ENCODE data around the gene SH2D1A. TPM values are rescaled to one million over a fixed set of nuclear protein-coding genes. Genes with fewer than 3 reads are reported as not detected.

The SH2D1A gene
- total and polyA plus RNA-seq, 4 donors: 0.27 to 2.1 (median 0.65) TPM

DNA sequence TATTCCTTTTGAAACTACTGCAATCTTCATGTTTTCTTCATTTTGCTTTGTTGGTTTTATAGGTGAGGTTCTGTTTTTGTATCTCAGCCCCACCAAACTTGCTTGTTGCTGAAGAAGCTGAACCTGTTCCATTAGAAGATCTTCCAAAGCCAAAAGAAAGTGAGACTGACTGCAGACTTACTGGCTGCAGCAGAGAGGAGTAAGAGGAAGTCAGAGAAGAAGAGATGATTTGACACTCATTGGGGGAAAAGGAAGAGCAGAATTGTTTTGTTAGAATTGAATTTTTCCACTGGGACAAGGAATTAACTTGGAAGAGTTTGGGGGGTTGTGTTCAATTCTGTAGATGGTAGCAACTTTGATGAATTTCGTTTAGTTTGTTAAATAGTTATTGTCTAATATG lies 10.8 kb upstream of the SH2D1A start:
- WGBS: 52% methylated on average over 1 of the region's 1 CpG
- Histone ChIP-seq H3K9ac (ENCODE audit: low read depth in 1 of 2, low read length in 2 of 2) (no peak overlapping the region), H3K9me3 (ENCODE audit: control insufficient read depth in 4 of 4, low read length in 3 of 4) (no peaks in the 10 kb centered on the region), H3K4me1 (ENCODE audit: control insufficient read depth in 4 of 4, insufficient read depth in 4 of 4, low read length in 3 of 4) (no peaks in the 10 kb centered on the region), H3K4me3 (ENCODE audit: low read depth in 1 of 3, low read length in 3 of 3) (no peak overlapping the region), H3K27me3 (ENCODE audit: control insufficient read depth in 4 of 4, insufficient read depth in 4 of 4, low read length in 3 of 4) (no peaks in the 10 kb centered on the region), H3K27ac (ENCODE audit: low read depth in 1 of 2, low read length in 2 of 2) (no peak overlapping the region), H3K36me3 (ENCODE audit: control insufficient read depth in 4 of 4, insufficient read depth in 3 of 4, low read depth in 1 of 4, low read length in 3 of 4) (no peaks in the 10 kb centered on the region)
- DNase-seq (ENCODE audit: low spot score): no peak
- TF ChIP-seq FOXA1 (IDR thresholded peaks at IDR 0.05) (no peak), FOXA2 (IDR thresholded peaks at IDR 0.05) (no peak), HNF4A (conservative IDR thresholded peaks at IDR 0.05) (no peak), EGR1 (IDR thresholded peaks at IDR 0.05; ENCODE audit: low read depth in 2 of 2) (no peak), ATF3 (IDR thresholded peaks at IDR 0.05) (no peak), JUND (IDR thresholded peaks at IDR 0.05) (no peak), NR2F2 (IDR thresholded peaks at IDR 0.05) (no peak), GABPA (IDR thresholded peaks at IDR 0.05 in 1 of 2, conservative IDR thresholded peaks at IDR 0.05 in 1 of 2) (no peak), RXRA (IDR thresholded peaks at IDR 0.05) (no peak)
- TF ChIP-seq, protein P1, sequence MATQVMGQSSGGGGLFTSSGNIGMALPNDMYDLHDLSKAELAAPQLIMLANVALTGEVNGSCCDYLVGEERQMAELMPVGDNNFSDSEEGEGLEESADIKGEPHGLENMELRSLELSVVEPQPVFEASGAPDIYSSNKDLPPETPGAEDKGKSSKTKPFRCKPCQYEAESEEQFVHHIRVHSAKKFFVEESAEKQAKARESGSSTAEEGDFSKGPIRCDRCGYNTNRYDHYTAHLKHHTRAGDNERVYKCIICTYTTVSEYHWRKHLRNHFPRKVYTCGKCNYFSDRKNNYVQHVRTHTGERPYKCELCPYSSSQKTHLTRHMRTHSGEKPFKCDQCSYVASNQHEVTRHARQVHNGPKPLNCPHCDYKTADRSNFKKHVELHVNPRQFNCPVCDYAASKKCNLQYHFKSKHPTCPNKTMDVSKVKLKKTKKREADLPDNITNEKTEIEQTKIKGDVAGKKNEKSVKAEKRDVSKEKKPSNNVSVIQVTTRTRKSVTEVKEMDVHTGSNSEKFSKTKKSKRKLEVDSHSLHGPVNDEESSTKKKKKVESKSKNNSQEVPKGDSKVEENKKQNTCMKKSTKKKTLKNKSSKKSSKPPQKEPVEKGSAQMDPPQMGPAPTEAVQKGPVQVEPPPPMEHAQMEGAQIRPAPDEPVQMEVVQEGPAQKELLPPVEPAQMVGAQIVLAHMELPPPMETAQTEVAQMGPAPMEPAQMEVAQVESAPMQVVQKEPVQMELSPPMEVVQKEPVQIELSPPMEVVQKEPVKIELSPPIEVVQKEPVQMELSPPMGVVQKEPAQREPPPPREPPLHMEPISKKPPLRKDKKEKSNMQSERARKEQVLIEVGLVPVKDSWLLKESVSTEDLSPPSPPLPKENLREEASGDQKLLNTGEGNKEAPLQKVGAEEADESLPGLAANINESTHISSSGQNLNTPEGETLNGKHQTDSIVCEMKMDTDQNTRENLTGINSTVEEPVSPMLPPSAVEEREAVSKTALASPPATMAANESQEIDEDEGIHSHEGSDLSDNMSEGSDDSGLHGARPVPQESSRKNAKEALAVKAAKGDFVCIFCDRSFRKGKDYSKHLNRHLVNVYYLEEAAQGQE (IDR thresholded peaks at IDR 0.05): no peak
- TF ChIP-seq, protein P2, sequence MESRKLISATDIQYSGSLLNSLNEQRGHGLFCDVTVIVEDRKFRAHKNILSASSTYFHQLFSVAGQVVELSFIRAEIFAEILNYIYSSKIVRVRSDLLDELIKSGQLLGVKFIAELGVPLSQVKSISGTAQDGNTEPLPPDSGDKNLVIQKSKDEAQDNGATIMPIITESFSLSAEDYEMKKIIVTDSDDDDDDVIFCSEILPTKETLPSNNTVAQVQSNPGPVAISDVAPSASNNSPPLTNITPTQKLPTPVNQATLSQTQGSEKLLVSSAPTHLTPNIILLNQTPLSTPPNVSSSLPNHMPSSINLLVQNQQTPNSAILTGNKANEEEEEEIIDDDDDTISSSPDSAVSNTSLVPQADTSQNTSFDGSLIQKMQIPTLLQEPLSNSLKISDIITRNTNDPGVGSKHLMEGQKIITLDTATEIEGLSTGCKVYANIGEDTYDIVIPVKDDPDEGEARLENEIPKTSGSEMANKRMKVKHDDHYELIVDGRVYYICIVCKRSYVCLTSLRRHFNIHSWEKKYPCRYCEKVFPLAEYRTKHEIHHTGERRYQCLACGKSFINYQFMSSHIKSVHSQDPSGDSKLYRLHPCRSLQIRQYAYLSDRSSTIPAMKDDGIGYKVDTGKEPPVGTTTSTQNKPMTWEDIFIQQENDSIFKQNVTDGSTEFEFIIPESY (IDR thresholded peaks at IDR 0.05): no peak

DNA sequence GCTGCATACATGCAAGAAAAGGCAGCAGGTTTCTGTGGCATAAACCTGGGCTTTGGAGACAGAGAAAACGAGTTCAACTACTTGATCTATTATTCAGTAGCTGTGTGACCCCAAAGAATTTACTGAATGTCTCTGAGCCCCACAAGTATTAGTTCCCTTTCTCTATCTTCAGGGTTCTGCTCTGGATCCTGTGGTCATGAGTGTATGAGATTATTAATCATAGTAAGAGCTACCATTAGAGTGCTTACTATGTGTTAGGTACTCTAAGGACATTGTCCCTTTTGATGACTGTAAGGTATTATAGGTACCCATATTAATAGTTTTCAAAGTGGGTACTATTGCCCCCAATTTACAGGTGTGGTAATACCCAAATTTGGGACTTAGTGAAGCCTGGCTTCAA lies 8.4 kb upstream of the SH2D1A start:
- Histone ChIP-seq H3K4me3 (ENCODE audit: low read depth in 1 of 3, low read length in 3 of 3) (no peak overlapping the region), H3K9ac (ENCODE audit: low read depth in 1 of 2, low read length in 2 of 2) (no peak overlapping the region), H3K27me3 (ENCODE audit: control insufficient read depth in 4 of 4, insufficient read depth in 4 of 4, low read length in 3 of 4) (no peaks in the 10 kb centered on the region), H3K9me3 (ENCODE audit: control insufficient read depth in 4 of 4, low read length in 3 of 4) (no peaks in the 10 kb centered on the region), H3K4me1 (ENCODE audit: control insufficient read depth in 4 of 4, insufficient read depth in 4 of 4, low read length in 3 of 4) (no peaks in the 10 kb centered on the region), H3K27ac (ENCODE audit: low read depth in 1 of 2, low read length in 2 of 2) (no peak overlapping the region), H3K36me3 (ENCODE audit: control insufficient read depth in 4 of 4, insufficient read depth in 3 of 4, low read depth in 1 of 4, low read length in 3 of 4) (no peaks in the 10 kb centered on the region)
- no peak for DNase-seq (ENCODE audit: low spot score)
- TF ChIP-seq RAD21 (IDR thresholded peaks at IDR 0.05) (no peak), FOXA1 (IDR thresholded peaks at IDR 0.05) (no peak), EGR1 (IDR thresholded peaks at IDR 0.05; ENCODE audit: low read depth in 2 of 2) (no peak), RXRA (IDR thresholded peaks at IDR 0.05) (no peak), HNF4A (conservative IDR thresholded peaks at IDR 0.05) (no peak), ATF3 (IDR thresholded peaks at IDR 0.05) (no peak), GABPA (IDR thresholded peaks at IDR 0.05 in 1 of 2, conservative IDR thresholded peaks at IDR 0.05 in 1 of 2) (no peak)
- TF ChIP-seq, protein P1 (IDR thresholded peaks at IDR 0.05): no peak
- TF ChIP-seq, protein P3, sequence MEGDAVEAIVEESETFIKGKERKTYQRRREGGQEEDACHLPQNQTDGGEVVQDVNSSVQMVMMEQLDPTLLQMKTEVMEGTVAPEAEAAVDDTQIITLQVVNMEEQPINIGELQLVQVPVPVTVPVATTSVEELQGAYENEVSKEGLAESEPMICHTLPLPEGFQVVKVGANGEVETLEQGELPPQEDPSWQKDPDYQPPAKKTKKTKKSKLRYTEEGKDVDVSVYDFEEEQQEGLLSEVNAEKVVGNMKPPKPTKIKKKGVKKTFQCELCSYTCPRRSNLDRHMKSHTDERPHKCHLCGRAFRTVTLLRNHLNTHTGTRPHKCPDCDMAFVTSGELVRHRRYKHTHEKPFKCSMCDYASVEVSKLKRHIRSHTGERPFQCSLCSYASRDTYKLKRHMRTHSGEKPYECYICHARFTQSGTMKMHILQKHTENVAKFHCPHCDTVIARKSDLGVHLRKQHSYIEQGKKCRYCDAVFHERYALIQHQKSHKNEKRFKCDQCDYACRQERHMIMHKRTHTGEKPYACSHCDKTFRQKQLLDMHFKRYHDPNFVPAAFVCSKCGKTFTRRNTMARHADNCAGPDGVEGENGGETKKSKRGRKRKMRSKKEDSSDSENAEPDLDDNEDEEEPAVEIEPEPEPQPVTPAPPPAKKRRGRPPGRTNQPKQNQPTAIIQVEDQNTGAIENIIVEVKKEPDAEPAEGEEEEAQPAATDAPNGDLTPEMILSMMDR (IDR thresholded peaks at IDR 0.05; ENCODE audit: low read depth, low read length, missing input control): no peak
- WGBS: 38% methylated on average over 1 of the region's 1 CpG
